GM23338 (cell line): ENCODE data around the gene ABCC9. TPM values are rescaled to one million over a fixed set of nuclear protein-coding genes. Genes with fewer than 3 reads are reported as not detected.

Experiments used
- ATAC-seq: fragments of 200-7000 bp; cut with Tn5 transposase; 3 replicates; pipeline ENCODE4 v1.9.1; 2020
- DNase-seq: peaks from one replicate; pipeline ENCODE4 v3.0.0-alpha.2; 2015; ENCODE audit warnings: low spot score
- H2AFZ ChIP-seq: fragments of 200-600 bp; sonication (generic); 2 replicates; pipeline ENCODE4 v1.8.0; 2016; ENCODE audit warnings: antibody characterized with exemption, mild to moderate bottlenecking, moderate library complexity
- H3F3A ChIP-seq: fragments of 200-600 bp; sonication (generic); replicated peaks from 2 replicates; pipeline ENCODE4 v1.8.0; 2017; ENCODE audit warnings: antibody characterized with exemption, mixed run types, low read depth
- H3K27ac ChIP-seq: fragments of 200-600 bp; sonication (generic); 2 replicates; pipeline ENCODE4 v1.6.1; 2016; ENCODE audit warnings: low read depth
- H3K27me3 ChIP-seq: fragments of 200-600 bp; sonication (generic); 2 replicates; pipeline ENCODE4 v1.8.0; 2016; ENCODE audit warnings: mild to moderate bottlenecking, mixed run types, moderate library complexity; ENCODE audit not compliant: insufficient read depth
- H3K36me3 ChIP-seq: fragments of 200-600 bp; sonication (generic); 2 replicates; pipeline ENCODE4 v1.8.0; 2016; ENCODE audit warnings: mild to moderate bottlenecking; ENCODE audit not compliant: insufficient read depth
- H3K4me1 ChIP-seq: fragments of 200-600 bp; sonication (generic); 2 replicates; pipeline ENCODE4 v1.8.0; 2016; ENCODE audit warnings: mild to moderate bottlenecking, moderate library complexity; ENCODE audit not compliant: insufficient read depth
- H3K4me2 ChIP-seq: fragments of 200-600 bp; sonication (generic); 2 replicates; pipeline ENCODE4 v1.7.1; 2017; ENCODE audit warnings: mixed run types
- H3K4me3 ChIP-seq: fragments of 200-600 bp; sonication (generic); 2 replicates; pipeline ENCODE4 v1.6.1; 2016; ENCODE audit warnings: mixed run types
- H3K79me2 ChIP-seq: fragments of 200-600 bp; sonication (generic); replicated peaks from 2 replicates; pipeline ENCODE4 v1.8.0; 2017; ENCODE audit warnings: mild to moderate bottlenecking; ENCODE audit not compliant: insufficient read depth
- H3K9me2 ChIP-seq: fragments of 200-600 bp; sonication (generic); 2 replicates; pipeline ENCODE4 v1.8.0; 2017; ENCODE audit not compliant: insufficient read depth
- H4K20me1 ChIP-seq: fragments of 200-600 bp; sonication (generic); replicated peaks from 2 replicates; pipeline ENCODE4 v1.8.0; 2017; ENCODE audit warnings: mild to moderate bottlenecking; ENCODE audit not compliant: insufficient read depth
- H3K27ac Mint-ChIP-seq: 2 replicates; pipeline ENCODE4 v1.8.0; 2020; ENCODE audit warnings: inconsistent platforms, mild to moderate bottlenecking, moderate library complexity, mixed read lengths
- H3K27me3 Mint-ChIP-seq: 3 replicates; pipeline ENCODE4 v1.8.0; 2022; ENCODE audit warnings: low read depth, mild to moderate bottlenecking, moderate library complexity, mixed read lengths, inconsistent platforms; ENCODE audit not compliant: insufficient read depth, poor library complexity
- H3K36me3 Mint-ChIP-seq: 3 replicates; pipeline ENCODE4 v1.8.0; 2021; ENCODE audit warnings: low read depth, mild to moderate bottlenecking, inconsistent platforms, moderate library complexity, mixed read lengths
- H3K4me1 Mint-ChIP-seq: 3 replicates; pipeline ENCODE4 v1.8.0; 2020; ENCODE audit warnings: mild to moderate bottlenecking, inconsistent platforms, mixed read lengths
- H3K4me3 Mint-ChIP-seq: 3 replicates; pipeline ENCODE4 v1.8.0; 2021; ENCODE audit warnings: moderate library complexity, mild to moderate bottlenecking, inconsistent platforms, mixed read lengths
- H3K9me3 Mint-ChIP-seq: 3 replicates; pipeline ENCODE4 v1.8.0; 2020; ENCODE audit warnings: moderate library complexity, mild to moderate bottlenecking, inconsistent platforms, mixed read lengths
- CREB1 ChIP-seq: fragments of 250-450 bp; sonication (Bioruptor Pico); IDR thresholded peaks from 2 replicates; pipeline ENCODE4 v1.5.0; 2020; ENCODE audit warnings: low read depth, mild to moderate bottlenecking, moderate library complexity
- CTCF ChIP-seq, 2 experiments: fragments of 200-600 bp in 1 of 2; sonication (generic) in 1 of 2; conservative IDR thresholded peaks; 2 replicates each; pipeline versions ENCODE4 v1.5.1 to v1.6.1; 2016 to 2017; ENCODE audit warnings: antibody characterized with exemption in 2 of 2, low read depth in 2 of 2, mild to moderate bottlenecking in 2 of 2, moderate library complexity in 1 of 2
- ETS1 ChIP-seq: IDR thresholded peaks from 2 replicates; pipeline ENCODE4 v1.6.1; 2016; ENCODE audit warnings: antibody characterized with exemption
- EZH2 ChIP-seq: fragments of 200-600 bp; sonication (generic); IDR thresholded peaks from one replicate; pipeline ENCODE4 v1.8.0; 2017; ENCODE audit warnings: antibody characterized with exemption, mild to moderate bottlenecking, low read depth; ENCODE audit not compliant: unreplicated experiment
- EZH2phosphoT487 ChIP-seq: fragments of 200-600 bp; sonication (generic); IDR thresholded peaks from one replicate; pipeline ENCODE4 v1.8.1; 2018; ENCODE audit warnings: antibody characterized with exemption; ENCODE audit not compliant: unreplicated experiment
- POLR2AphosphoS5 ChIP-seq: IDR thresholded peaks from 2 replicates; pipeline ENCODE4 v1.6.1; 2016; ENCODE audit warnings: antibody characterized with exemption, low read depth
- REST ChIP-seq: IDR thresholded peaks from one replicate; pipeline ENCODE4 v1.6.1; 2018; ENCODE audit warnings: antibody characterized with exemption; ENCODE audit not compliant: unreplicated experiment
- STAT1 ChIP-seq: IDR thresholded peaks from one replicate; pipeline ENCODE4 v1.6.1; 2016; ENCODE audit warnings: antibody characterized with exemption; ENCODE audit not compliant: unreplicated experiment
- ZNF114 ChIP-seq: fragments of 250-450 bp; sonication (Bioruptor Pico); IDR thresholded peaks from 2 replicates; pipeline ENCODE4 v1.5.0; 2020; ENCODE audit warnings: mild to moderate bottlenecking, moderate library complexity
- ZNF331 ChIP-seq: fragments of 250-450 bp; sonication (Bioruptor Pico); IDR thresholded peaks from 2 replicates; pipeline ENCODE4 v1.5.0; 2020; ENCODE audit warnings: low read depth, mild to moderate bottlenecking, moderate library complexity
- ZNF462 ChIP-seq: fragments of 250-450 bp; sonication (Bioruptor Pico); IDR thresholded peaks from 2 replicates; pipeline ENCODE4 v1.5.0; 2020; ENCODE audit warnings: mild to moderate bottlenecking, moderate library complexity
- polyA plus RNA-seq: library from polyadenylated mRNA; unstranded; fragments of >200 nt; fragmentation: Nextera tagmentation; extraction: Ambion mirVana; gene quantifications from 2 replicates; pipeline ENCODE4 v1.2.1, GENCODE V29; 2016
- total RNA-seq: library from RNA; depleted of rRNA; stranded (reverse); fragments of >200 nt; shearing (Covaris generic); gene quantifications from 2 replicates; pipeline ENCODE4 v1.2.3, GENCODE V29; 2014

Gene ABCC9
- total and polyA plus RNA-seq, 2 experiments from 2014 or later = not detected

- no peak for TF ChIP-seq ZNF462
- no peak for TF ChIP-seq CTCF (conservative IDR thresholded peaks at IDR 0.05; ENCODE audit: low read depth in 2 of 2)
- TF ChIP-seq ZNF331 (CRISPR knock-in tag) = no peak
- no peak for TF ChIP-seq ZNF114 (CRISPR knock-in tag)
Observed at GRCh38 chr12:21911832-21912231, 29.4 kb downstream of the ABCC9 start (continued).

DNA sequence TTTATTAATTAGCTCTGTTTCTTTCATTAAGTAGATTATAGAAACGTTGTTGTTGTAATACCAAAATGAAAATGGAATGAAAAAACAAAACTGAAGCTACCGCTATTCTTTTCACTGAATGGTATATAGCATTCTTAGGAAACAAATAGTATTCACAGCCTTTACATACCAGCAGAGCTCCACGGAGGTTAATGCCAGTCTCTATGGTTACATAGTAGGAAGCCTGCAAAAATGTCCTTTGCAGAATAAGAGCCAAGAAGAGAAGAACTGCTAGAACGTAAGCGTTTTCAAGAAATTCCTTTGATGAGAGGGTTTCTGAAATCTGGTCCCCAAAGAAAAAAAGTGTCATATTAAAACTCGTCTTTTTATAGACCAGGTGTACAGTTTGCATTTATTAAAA is 30.6 kb downstream of the ABCC9 start:
- Mint-ChIP-seq H3K9me3 (no peaks in the 10 kb centered on the region), H3K4me1 (peaks cover 14% of the 10 kb centered on the region), H3K4me3 (no peak overlapping the region), H3K27ac (no peak overlapping the region), H3K27me3 (no peaks in the 10 kb centered on the region), H3K36me3 (no peaks in the 10 kb centered on the region)
- Histone ChIP-seq H3K27me3 (no peaks in the 10 kb centered on the region), H3K27ac (no peak overlapping the region), H2AFZ (no peak overlapping the region), H4K20me1 (no peaks in the 10 kb centered on the region), H3K79me2 (no peaks in the 10 kb centered on the region), H3K9me2 (no peaks in the 10 kb centered on the region), H3K4me2 (no peak overlapping the region), H3F3A (no peaks in the 10 kb centered on the region), H3K4me3 (no peak overlapping the region), H3K4me1 (no peaks in the 10 kb centered on the region), H3K36me3 (no peaks in the 10 kb centered on the region)
- DNase-seq = peak; percentile 68
- peak; percentile 81 for ATAC-seq
- no peak for TF ChIP-seq CREB1
- no peak for TF ChIP-seq STAT1
- TF ChIP-seq EZH2 = no peak
- no peak for TF ChIP-seq ZNF331 (CRISPR knock-in tag)
- no peak for TF ChIP-seq REST
- TF ChIP-seq POLR2AphosphoS5 = no peak
- TF ChIP-seq ETS1 = no peak
- TF ChIP-seq EZH2phosphoT487 = no peak
